Sigmoid colon (tissue), 4 donors: Measurements from ENCODE around the gene ATP1B3.

Source experiments
- CTCF ChIP-seq, 4 experiments: fragments of 450-650 bp in 3 of 4; fragments of 200-600 bp in 1 of 4; IDR thresholded peaks; one replicate each; pipeline ENCODE4 v1.5.1; 2016 to 2019; ENCODE audit warnings: antibody characterized with exemption in 4 of 4, mild to moderate bottlenecking in 3 of 4, moderate library complexity in 2 of 4
- POLR2AphosphoS5 ChIP-seq, 4 donors: sonication (generic); formaldehyde crosslinking; IDR thresholded peaks; one replicate each; pipeline ENCODE4 v1.6.1; 2017; ENCODE audit warnings: antibody characterized with exemption in 4 of 4

- TF ChIP-seq CTCF (IDR thresholded peaks at IDR 0.05) (no peak), POLR2AphosphoS5 (IDR thresholded peaks at IDR 0.05) (peak in 3 of 4 donors; percentile 10 to 50 (median 35))
Observed at GRCh38 chr3:141894524-141895176, 18.2 kb downstream of the ATP1B3 start.
